HG02938 (cell line): ENCODE measurements around the gene ELL3.
"Not testable (repeated sequence)": the region's sequence is repeated elsewhere in the genome, so short reads cannot be mapped to it uniquely, and the experiment has no call there.

Experiments used
- ATAC-seq: cut with Tn5 transposase; IDR thresholded peaks from one replicate; pipeline ENCODE4 v1.9.1; 2021; ENCODE audit warnings: mild to moderate bottlenecking, moderate library complexity; ENCODE audit not compliant: unreplicated experiment

Gene ELL3

DNA sequence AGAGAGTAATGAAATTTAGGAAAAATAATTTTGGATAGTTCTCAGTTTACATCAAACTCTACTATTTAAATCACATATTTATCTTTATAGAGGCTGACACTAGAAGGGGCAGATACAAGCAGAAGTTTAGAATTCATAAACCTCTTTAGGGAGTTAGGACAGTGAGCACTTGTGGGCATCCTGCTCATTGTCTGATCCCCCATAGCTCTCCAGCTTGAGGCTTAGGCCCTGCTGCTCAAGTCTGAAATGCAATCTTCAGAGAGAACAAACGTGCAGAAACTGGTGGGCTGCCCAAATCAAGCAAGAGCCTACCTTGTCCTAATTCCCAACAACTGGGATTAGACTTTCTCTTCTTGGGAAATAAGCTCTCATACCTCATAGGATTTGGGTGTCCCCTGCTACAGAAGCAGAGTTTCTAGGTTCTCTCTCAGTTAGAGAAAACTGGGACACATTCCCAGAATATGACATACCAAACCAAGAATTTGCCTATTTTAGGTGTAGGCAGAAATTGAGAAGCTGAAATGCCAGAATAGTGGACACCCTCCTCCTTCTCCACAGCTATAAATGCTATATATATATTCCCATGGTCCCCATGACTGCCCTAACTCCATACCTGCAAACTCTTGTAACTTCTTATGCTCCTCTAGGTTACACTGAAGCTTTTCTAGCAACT is 48.6 kb downstream of the ELL3 start:
- ATAC-seq: not testable (repeated sequence)

GRCh38 chr15:43726306-43726705 is 50.5 kb downstream of the ELL3 start:
- not testable (repeated sequence) for ATAC-seq

DNA sequence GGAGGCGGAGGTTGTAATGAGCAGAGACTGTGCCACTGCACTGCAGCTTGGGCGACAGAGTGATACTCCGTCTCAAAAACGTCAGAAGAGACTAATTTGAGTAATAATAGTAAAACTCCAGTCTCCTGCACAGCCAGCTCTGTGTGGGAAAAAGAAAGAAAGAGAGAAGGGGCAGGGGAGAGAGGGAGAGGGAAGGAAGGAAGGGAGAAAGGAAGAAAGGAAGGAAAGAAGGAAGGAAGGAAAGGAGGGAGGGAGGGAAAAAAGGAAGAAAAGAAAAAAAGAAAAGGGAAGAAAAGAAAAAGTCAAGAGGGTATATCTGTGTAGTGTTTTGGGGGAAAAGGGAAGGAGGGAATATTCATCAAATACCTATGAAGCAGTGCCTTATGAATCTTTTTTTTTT is 53.6 kb downstream of the ELL3 start:
- ATAC-seq: no peak
